HG02885 (cell line): ENCODE results near the gene RAB3GAP2.
"Not testable (repeated sequence)": the region's sequence is repeated elsewhere in the genome, so short reads cannot be mapped to it uniquely, and the experiment has no call there.

Experiments used
- ATAC-seq: cut with Tn5 transposase; IDR thresholded peaks from one replicate; pipeline ENCODE4 v1.9.1; 2021; ENCODE audit warnings: mild to moderate bottlenecking; ENCODE audit not compliant: unreplicated experiment, poor library complexity

RAB3GAP2 gene

GRCh38 chr1:220243947-220244346, 28.3 kb downstream of the RAB3GAP2 start:
- ATAC-seq: no peak

DNA sequence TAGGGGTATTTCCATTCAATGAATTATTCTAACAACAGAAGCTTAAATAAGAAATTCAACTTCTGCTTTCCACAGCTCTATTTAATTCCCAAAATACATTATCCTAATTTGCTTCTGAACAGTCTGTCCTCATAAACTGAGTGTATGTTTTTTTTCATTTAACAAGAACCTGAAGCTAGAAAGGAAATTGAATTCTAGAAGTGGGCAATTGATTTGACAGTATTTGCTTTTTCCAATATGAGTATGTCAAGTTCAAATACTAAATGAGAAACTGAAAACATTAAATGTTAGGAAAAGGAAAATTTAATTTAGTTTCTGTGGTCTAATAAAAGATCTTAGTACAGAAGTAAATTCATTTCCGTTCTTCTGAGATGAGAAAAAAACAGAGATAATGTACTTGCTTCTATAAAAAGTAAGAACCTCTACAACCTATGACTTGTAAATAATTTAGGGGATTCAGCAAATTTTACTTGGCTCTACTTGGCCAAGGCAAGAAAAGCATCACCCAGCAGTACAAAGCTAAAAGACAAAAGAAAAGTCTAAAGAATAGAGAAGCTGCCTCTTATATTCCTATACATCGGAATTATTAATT, 31.1 kb downstream of the RAB3GAP2 start:
- peak; percentile 50 for ATAC-seq

DNA sequence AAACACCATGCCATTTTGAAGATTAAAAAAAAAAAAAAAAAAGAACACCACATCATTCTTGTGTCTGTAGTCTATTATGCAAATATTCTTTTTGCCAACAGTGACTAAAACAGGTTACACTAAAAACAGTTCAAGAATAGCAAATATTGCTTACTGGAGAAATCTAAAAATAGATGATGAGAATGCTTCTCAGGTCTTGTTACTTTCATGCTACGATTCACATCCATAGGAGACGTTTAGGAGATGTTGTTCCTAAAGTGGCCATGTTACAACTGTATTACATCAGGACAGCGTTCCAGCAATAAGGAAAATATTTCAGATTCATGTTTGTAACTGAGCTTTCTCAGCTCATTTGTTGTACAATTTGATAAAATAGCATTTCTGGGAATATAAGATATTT, 32.3 kb downstream of the RAB3GAP2 start:
- ATAC-seq: no peak

GRCh38 chr1:220239213-220239612, 33.0 kb downstream of the RAB3GAP2 start:
- ATAC-seq: no peak

GRCh38 chr1:220236278-220236677, 36.0 kb downstream of the RAB3GAP2 start:
- not testable (repeated sequence) for ATAC-seq

DNA sequence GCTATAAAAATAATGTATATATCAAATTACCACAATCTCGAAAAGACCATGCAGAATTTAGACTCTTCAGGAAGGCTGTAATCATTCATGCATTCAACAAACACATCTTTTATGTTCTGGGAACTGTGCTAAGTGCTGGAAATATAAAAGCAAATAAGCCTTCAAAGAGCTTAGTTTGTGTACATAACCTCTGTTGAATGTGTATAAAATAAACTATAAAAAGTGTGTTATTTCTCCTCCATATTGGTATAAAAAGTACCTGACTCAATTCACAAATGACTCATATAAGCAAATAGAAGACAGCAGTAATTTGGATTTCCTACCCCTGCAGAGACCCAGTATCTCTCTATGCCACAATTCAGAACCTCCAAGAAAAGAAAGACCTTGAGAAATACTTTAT, 36.8 kb downstream of the RAB3GAP2 start:
- no peak for ATAC-seq

DNA sequence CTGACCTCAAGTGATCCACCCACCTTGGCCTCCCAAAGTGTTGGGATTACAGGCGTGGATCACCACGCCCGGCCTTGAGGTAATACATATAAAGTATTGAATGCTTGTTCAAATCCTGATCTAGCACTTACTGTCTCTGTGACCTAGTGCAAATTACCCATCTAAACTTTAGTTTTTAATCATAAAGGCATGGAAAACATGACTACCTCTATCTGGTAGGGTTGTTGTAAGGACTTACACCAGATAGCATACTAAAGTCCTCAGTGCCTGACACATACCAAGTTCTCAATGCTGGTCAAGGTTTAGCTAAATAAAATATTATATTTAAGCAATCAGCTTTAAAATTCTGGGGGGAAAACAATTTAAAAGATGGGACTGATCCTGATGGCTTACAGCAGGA, 38.3 kb downstream of the RAB3GAP2 start:
- no peak for ATAC-seq

- no peak for ATAC-seq
Measured at GRCh38 chr1:220229771-220230170, 42.5 kb downstream of the RAB3GAP2 start.

DNA sequence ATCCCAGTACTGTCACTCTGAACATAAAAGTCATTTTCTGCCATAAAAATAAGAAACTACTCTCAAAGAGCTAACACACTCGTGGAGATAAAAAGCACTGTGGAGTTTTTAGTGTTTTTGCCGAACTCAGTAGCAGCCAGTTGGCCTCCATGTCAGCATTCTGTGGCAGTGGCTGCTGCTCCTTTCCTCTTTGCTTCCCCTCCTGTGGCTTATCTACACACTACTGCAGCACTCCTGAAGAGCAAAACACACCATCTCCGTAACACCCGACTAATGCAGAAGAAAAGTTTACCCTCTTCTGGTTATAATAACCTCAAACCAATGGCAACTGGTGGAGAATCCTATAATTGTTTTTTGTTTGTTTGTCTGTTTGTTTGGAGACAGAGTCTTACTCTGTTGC, 44.9 kb downstream of the RAB3GAP2 start:
- ATAC-seq: no peak

DNA sequence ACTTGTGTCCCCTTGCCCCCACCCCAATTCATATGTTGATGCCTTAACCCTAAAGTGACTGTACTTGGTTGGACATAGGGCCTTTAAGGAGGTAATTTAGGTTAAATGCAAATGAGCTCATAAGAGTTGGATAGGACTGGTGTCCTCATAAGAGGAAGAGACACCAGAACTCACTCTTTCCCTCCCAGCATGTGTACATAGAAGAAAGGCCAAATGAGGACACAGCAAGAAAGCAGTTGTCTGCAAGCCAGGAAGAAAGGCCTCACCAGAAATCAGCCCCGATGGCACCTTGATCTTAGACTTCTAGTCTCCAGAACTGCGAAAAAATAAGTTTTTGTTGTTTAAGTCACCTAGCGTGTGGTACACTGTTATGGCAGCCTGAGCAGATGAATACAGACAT, 45.5 kb downstream of the RAB3GAP2 start:
- ATAC-seq: no peak

DNA sequence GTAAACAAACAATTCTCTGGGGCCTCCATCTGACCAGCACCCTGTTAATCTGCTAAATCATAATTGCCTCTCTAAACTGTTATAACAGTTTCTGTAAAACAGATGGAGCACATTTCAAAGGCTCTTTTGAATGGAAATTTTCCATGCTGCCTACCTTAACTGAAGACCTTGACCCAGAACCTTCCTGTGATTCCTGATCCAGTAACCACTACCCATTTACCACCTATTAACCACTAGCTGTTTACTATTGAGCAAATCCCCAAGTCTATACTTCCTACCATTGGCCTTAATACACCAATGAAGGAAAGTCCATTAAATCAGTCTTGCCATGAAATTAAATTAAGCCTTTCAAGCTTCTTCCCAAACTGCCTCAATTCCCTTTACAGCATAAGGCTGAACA, 46.3 kb downstream of the RAB3GAP2 start:
- ATAC-seq: no peak

DNA sequence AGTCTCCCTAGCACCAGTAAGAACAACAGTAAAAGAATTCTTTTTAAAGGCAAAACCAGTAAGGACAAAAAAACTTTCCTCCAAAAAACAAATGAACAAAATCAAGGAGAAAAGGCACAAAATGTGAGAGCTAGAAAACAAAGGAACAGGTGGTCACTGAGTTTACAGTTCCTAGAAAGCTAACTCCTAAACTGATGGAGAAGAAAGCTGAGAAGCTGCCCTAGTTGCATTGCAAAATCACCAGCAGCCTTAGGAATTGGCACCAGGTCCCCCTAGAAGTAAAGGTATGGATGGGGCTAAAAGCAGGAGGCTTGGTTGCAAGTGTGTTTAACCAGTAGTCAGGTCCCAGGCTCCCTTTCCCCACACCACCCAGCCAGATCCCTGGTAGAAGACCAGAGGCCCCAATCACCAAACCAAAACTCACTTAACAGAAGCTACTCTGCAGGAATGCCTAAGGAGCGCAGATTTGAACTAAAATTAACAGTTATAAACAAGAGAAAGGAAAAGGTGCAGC, 47.6 kb downstream of the RAB3GAP2 start:
- ATAC-seq: no peak

DNA sequence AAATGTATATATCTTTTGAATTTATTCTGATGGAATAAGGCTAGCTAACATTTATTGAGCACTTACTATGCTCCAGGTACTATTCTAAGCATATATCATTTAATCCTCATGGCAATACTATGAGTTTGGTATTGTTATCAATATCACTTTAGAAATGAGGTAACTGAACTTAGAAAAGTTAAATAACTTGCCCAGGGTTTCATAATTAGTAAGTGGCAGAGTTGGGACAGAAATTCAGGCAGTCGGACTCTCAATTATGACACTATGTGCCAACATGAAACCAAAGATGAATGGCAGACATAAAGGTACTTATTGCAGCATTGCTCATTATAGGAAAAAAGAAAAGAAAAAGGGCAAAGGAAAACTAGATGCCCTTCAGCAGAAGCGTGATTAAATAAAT, 48.2 kb downstream of the RAB3GAP2 start:
- ATAC-seq: no peak

DNA sequence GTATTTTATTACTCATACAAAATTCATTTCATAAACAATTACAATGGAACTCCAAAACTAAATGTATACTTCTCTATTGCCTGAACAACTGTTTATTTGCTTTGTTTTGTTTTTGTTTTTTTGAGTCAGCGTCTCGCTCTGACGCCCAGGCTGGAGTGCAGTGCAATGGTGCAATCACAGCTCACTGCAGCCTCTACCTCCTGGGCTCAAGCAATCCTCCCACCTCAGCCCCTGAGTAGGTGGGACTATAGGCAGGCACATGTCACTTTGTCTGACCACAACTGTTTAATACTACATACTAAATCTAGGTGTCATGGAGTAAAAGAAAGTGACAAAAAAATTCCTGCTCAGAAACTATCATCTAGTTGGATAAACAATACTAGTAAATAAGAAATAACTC, 49.3 kb downstream of the RAB3GAP2 start:
- ATAC-seq: peak; percentile 34

DNA sequence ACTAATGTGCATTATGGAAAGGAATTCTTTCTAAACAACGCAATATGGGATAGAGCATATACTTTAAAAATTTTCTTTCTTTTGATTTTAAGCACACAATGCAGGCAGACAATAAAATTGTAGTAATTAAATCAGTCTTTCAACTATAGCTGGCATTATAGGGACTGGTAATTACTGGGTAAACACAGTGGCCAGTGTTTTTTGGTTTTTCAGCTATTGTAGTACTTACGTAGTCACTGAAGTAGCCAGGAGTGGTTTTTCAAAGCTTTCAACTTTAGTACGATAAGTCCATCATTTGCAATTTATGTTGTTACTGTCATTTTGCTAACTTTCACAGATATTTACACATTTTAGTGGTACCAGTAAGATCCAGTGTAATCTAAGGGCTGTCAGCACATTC, 50.6 kb downstream of the RAB3GAP2 start:
- ATAC-seq: no peak

DNA sequence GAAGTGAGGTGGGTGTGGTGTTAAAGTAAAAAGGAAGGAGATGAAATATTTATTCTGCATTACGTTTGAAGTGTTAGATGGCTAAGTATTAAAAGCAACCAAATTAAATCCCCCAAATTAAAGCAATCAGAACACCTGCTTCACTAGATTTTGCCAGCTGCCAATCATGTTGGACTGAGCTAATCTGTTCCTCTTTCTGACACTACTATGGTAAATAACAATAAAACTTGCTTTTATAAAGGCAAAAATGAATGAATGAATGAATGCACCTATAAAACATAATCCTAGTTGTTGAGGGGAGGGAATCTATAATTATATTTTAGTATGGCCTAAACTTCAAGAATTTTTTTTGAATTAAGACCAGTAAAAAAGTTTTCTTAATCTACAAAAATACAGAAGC, 51.0 kb downstream of the RAB3GAP2 start:
- ATAC-seq: no peak

- ATAC-seq: peak; percentile 16
Measured at GRCh38 chr1:220220699-220221040, 51.6 kb downstream of the RAB3GAP2 start.

DNA sequence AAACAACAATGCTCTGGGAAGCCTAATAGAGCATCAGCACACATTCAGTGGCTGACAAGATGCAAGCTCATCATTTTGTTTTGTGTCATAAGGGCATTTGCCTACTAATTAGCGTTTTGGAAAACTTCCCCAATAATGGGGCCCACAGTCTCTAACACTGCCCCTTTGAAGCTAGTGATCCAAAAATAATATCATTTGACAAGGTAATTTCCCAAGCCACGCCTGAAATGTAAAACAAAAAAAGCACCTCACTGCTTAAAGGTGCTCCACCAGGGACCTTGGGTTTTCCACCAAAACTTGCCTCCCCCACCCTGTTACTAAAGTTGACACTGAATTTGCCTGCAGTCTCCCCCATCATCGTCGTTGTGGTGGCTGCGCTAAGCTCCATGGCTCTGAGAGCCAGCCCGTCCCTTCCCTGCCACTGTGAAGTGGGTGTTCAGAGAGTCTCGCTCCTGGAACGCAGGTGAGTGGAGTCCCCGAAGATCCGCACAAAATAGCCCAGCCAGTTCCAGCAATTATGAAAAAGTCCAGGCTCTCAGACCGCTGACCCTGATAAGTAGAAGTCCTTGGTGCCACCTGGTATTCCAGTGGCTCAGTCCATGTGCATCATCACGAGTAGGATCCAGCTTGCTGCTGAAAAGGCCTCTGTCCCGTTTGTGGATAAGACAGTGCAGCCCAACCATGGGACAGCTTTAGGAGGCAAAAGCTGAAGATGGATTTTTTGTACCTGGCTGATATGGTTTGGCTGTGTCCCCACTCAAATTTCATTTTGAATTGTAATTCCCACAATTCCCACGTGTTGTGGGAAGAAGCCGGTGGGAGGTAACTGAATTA, 52.2 kb downstream of the RAB3GAP2 start:
- ATAC-seq: peak; percentile 46

- ATAC-seq: no peak
Measured at GRCh38 chr1:220219136-220219442, 53.2 kb downstream of the RAB3GAP2 start.

DNA sequence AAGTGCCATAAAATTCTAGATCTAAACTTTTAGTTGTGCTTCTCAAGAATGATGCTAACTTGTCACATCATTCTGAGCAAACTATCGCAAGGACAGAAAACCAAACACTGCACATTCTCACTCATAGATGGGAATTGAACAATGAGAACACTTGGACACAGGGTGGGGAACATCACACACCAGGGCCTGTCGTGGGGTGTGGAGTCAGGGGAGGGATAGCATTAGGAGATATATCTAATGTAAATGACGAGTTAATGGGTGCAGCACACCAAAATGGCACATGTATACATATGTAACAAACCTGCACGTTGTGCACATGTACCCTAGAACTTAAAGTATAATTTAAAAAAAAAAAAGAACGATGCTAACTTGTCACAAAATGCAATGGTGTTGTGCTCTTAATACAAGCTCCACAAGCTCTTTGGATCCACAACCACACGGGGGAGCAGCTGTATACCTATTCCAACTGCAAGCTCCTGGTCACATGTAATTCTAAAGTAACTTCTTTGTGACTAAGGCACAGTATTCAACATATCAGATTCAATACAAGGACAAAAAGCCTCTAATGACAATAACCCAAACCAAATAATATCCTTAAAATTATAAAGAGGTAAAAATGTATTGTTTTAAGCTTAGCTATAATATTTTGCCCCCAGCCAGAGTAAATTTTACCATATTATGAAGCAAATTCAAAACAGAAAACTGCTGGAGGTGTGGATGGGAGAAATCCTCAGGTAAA, 53.7 kb downstream of the RAB3GAP2 start:
- ATAC-seq: peak; percentile 45

DNA sequence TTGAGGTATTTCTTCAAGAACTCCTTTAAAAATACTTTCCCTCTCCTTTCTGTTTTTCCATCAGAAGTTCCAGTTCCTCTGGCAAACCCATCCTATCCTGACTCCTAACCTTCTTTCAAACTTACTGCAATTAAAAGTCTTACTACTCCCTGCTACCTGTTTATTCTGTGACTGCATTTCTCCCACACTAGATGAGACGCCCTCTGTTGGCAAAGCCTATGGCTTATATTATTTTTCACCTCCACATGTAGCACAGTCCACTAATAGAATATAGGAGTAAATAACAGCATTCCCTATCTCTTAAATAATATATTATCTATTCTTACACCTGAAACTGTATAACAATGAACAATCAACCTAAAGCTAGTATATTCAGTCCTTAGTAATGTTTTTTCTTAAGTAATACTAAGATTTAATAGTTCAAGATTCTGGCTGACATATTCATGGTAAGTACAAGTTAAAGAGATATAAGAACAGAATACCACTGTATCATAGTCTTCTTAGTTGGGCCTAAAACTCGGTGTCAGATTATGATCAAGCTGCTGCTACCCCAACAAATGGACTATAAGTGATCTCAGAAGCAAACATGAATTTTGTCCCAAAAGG, 54.8 kb downstream of the RAB3GAP2 start:
- no peak for ATAC-seq
